HG03521 (cell line): ENCODE results near the gene B3GALT6.
"Not testable (repeated sequence)": the region's sequence is repeated elsewhere in the genome, so short reads cannot be mapped to it uniquely, and the experiment has no call there.

Source experiments
- ATAC-seq: cut with Tn5 transposase; IDR thresholded peaks from one replicate; pipeline ENCODE4 v1.9.1; 2021; ENCODE audit warnings: mild to moderate bottlenecking, moderate library complexity; ENCODE audit not compliant: unreplicated experiment

The B3GALT6 gene

GRCh38 chr1:1242461-1243265 lies 10.6 kb downstream of the B3GALT6 start:
- no peak for ATAC-seq

GRCh38 chr1:1243266-1243660 lies 11.2 kb downstream of the B3GALT6 start:
- no peak for ATAC-seq

- ATAC-seq: no peak
Observed at GRCh38 chr1:1243807-1244191, 11.8 kb downstream of the B3GALT6 start.

- no peak for ATAC-seq
Observed at GRCh38 chr1:1244192-1244811, 12.3 kb downstream of the B3GALT6 start.

- ATAC-seq: no peak
Observed at GRCh38 chr1:1245178-1245816, 13.3 kb downstream of the B3GALT6 start.

- ATAC-seq: no peak
Observed at GRCh38 chr1:1245817-1246576, 14.0 kb downstream of the B3GALT6 start.

GRCh38 chr1:1246577-1247340 lies 14.7 kb downstream of the B3GALT6 start, which contains the start of gene C1QTNF12:
C1QTNF12 (minus strand) TSS chr1:1246722; CDS start chr1:1246690, 32 bp downstream.
- ATAC-seq: no peak

GRCh38 chr1:1247341-1247913 lies 15.4 kb downstream of the B3GALT6 start:
- no peak for ATAC-seq

- ATAC-seq: not testable (repeated sequence)
Observed at GRCh38 chr1:1248009-1248913, 16.2 kb downstream of the B3GALT6 start.

GRCh38 chr1:1250786-1251284 lies 18.8 kb downstream of the B3GALT6 start:
- peak; percentile 59 for ATAC-seq

- ATAC-seq: no peak
Observed at GRCh38 chr1:1253314-1253713, 21.3 kb downstream of the B3GALT6 start.

GRCh38 chr1:1253972-1254666 lies 22.1 kb downstream of the B3GALT6 start:
- ATAC-seq: no peak

GRCh38 chr1:1254667-1254998 lies 22.6 kb downstream of the B3GALT6 start:
- no peak for ATAC-seq

GRCh38 chr1:1255078-1255477 lies 23.0 kb downstream of the B3GALT6 start:
- no peak for ATAC-seq

- no peak for ATAC-seq
Observed at GRCh38 chr1:1255611-1256010, 23.6 kb downstream of the B3GALT6 start.

- no peak for ATAC-seq
Observed at GRCh38 chr1:1256956-1257871, 25.2 kb downstream of the B3GALT6 start.

- ATAC-seq: no peak
Observed at GRCh38 chr1:1259119-1259488, 27.1 kb downstream of the B3GALT6 start.
